NCI-H748 (cell line): ENCODE data around the gene UACA.

ENCODE experiments used
- DNase-seq: peaks from one replicate; lab custom pipeline; 2025; ENCODE audit not compliant: unreplicated experiment; lab: John Stamatoyannopoulos, UW

The UACA gene

GRCh38 chr15:70783610-70784022 lies 20.3 kb upstream of the UACA start:
- DNase-seq: no peak

GRCh38 chr15:70783041-70783440 lies 19.7 kb upstream of the UACA start:
- DNase-seq: no peak

GRCh38 chr15:70781236-70781635 lies 17.9 kb upstream of the UACA start:
- no peak for DNase-seq

GRCh38 chr15:70778258-70779076 lies 15.1 kb upstream of the UACA start:
- DNase-seq: no peak

GRCh38 chr15:70777170-70777926 lies 14.0 kb upstream of the UACA start:
- DNase-seq: no peak

- no peak for DNase-seq
Measured at GRCh38 chr15:70775160-70775559, 11.8 kb upstream of the UACA start.

GRCh38 chr15:70772402-70772801 lies 9.0 kb upstream of the UACA start:
- DNase-seq: no peak

- no peak for DNase-seq
Measured at GRCh38 chr15:70770863-70771262, 7.5 kb upstream of the UACA start.

- DNase-seq: no peak
Measured at GRCh38 chr15:70768257-70768883, 5.0 kb upstream of the UACA start.

GRCh38 chr15:70767667-70768066 lies 4.3 kb upstream of the UACA start:
- DNase-seq: no peak

GRCh38 chr15:70766597-70766996 lies 3.2 kb upstream of the UACA start:
- DNase-seq: no peak

- no peak for DNase-seq
Measured at GRCh38 chr15:70765504-70766281, 2.3 kb upstream of the UACA start.

- peak; percentile 39 for DNase-seq
Measured at GRCh38 chr15:70763950-70764730, 782 bp upstream of the UACA start.

- peak; percentile 56 for DNase-seq
Measured at GRCh38 chr15:70762469-70763119, 764 bp downstream of the UACA start.

- DNase-seq: no peak
Measured at GRCh38 chr15:70761931-70762468, 1.4 kb downstream of the UACA start.

- no peak for DNase-seq
Measured at GRCh38 chr15:70761046-70761445, 2.3 kb downstream of the UACA start.

- DNase-seq: no peak
Measured at GRCh38 chr15:70758790-70759462, 4.4 kb downstream of the UACA start.

- DNase-seq: no peak
Measured at GRCh38 chr15:70757627-70758026, 5.7 kb downstream of the UACA start.

GRCh38 chr15:70754862-70755261 lies 8.5 kb downstream of the UACA start:
- DNase-seq: no peak
